GM23338 (cell line): ENCODE measurements around the gene SLC22A5.

ENCODE experiments used
- CREB1 ChIP-seq: fragments of 250-450 bp; sonication (Bioruptor Pico); IDR thresholded peaks from 2 replicates; pipeline ENCODE4 v1.5.0; 2020; ENCODE audit warnings: low read depth, mild to moderate bottlenecking, moderate library complexity
- EZH2 ChIP-seq: fragments of 200-600 bp; sonication (generic); IDR thresholded peaks from one replicate; pipeline ENCODE4 v1.8.0; 2017; ENCODE audit warnings: antibody characterized with exemption, mild to moderate bottlenecking, low read depth; ENCODE audit not compliant: unreplicated experiment
- EZH2phosphoT487 ChIP-seq: fragments of 200-600 bp; sonication (generic); IDR thresholded peaks from one replicate; pipeline ENCODE4 v1.8.1; 2018; ENCODE audit warnings: antibody characterized with exemption; ENCODE audit not compliant: unreplicated experiment
- JUNB ChIP-seq: IDR thresholded peaks from one replicate; pipeline ENCODE4 v1.6.1; 2016; ENCODE audit warnings: antibody characterized with exemption; ENCODE audit not compliant: unreplicated experiment
- POLR2AphosphoS5 ChIP-seq: IDR thresholded peaks from 2 replicates; pipeline ENCODE4 v1.6.1; 2016; ENCODE audit warnings: antibody characterized with exemption, low read depth
- REST ChIP-seq: IDR thresholded peaks from one replicate; pipeline ENCODE4 v1.6.1; 2018; ENCODE audit warnings: antibody characterized with exemption; ENCODE audit not compliant: unreplicated experiment
- STAT1 ChIP-seq: IDR thresholded peaks from one replicate; pipeline ENCODE4 v1.6.1; 2016; ENCODE audit warnings: antibody characterized with exemption; ENCODE audit not compliant: unreplicated experiment
- ZNF331 ChIP-seq: fragments of 250-450 bp; sonication (Bioruptor Pico); IDR thresholded peaks from 2 replicates; pipeline ENCODE4 v1.5.0; 2020; ENCODE audit warnings: low read depth, mild to moderate bottlenecking, moderate library complexity
- TF ChIP-seq, protein P1 (sequence below), 2 experiments: fragments of 200-600 bp in 1 of 2; sonication (generic) in 1 of 2; conservative IDR thresholded peaks; 2 replicates each; pipeline versions ENCODE4 v1.5.1 to v1.6.1; 2016 to 2017; ENCODE audit warnings: antibody characterized with exemption in 2 of 2, low read depth in 2 of 2, mild to moderate bottlenecking in 2 of 2, moderate library complexity in 1 of 2

DNA sequence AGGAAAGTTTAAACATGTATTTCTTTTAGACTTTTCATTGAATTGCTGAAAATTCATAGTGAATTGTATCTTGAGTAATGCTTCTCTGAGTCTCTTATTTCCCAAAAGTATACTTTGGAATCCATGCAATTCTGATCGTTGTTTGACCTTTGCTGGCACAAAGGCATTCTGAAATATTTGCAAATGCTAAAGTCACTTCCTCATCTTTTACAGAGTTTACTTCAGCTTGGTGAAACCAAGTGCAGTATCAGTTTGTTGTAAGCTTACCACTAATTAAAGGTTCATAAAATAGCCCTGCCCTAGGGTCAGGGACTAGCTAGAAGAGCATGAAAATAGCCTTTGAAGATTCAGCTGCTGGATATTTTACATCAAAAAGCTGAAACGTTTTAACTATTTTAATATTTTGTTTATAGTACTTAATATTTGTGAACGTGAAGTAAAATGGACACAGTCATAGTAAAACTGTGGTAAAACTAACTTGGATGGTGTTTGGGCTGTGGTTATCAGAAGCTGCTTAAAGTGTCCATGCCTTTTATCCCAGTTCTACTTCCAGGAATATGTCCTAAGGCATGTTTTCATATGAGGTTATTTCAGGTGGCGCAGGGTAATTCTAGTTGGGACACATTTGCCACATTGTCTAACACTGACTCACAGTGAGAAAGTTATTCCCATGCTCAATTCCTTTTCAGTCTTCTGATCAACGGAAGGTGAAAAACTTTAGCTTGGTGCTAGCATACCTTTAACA is 45.3 kb downstream of the SLC22A5 start:
- TF ChIP-seq, protein P1, sequence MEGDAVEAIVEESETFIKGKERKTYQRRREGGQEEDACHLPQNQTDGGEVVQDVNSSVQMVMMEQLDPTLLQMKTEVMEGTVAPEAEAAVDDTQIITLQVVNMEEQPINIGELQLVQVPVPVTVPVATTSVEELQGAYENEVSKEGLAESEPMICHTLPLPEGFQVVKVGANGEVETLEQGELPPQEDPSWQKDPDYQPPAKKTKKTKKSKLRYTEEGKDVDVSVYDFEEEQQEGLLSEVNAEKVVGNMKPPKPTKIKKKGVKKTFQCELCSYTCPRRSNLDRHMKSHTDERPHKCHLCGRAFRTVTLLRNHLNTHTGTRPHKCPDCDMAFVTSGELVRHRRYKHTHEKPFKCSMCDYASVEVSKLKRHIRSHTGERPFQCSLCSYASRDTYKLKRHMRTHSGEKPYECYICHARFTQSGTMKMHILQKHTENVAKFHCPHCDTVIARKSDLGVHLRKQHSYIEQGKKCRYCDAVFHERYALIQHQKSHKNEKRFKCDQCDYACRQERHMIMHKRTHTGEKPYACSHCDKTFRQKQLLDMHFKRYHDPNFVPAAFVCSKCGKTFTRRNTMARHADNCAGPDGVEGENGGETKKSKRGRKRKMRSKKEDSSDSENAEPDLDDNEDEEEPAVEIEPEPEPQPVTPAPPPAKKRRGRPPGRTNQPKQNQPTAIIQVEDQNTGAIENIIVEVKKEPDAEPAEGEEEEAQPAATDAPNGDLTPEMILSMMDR (conservative IDR thresholded peaks at IDR 0.05; ENCODE audit: low read depth in 2 of 2) = no peak
- TF ChIP-seq EZH2 (no peak), REST (no peak), JUNB (no peak), POLR2AphosphoS5 (no peak), EZH2phosphoT487 (no peak), STAT1 (no peak), CREB1 (no peak), ZNF331 (CRISPR knock-in tag) (no peak)
